ENCODE measurements around the gene GSPT2.

GSPT2 gene

GRCh38 chrX:51795136-51795535 is 51.9 kb downstream of the GSPT2 start:
- no peaks in the 10 kb centered on the region for H3K4me1 Mint-ChIP-seq (ENCODE audit: low read depth)
- no peak overlapping the region for H3K4me3 Mint-ChIP-seq
- no peaks in the 10 kb centered on the region for H3K36me3 Mint-ChIP-seq (ENCODE audit: low read depth)
- H3K27me3 Mint-ChIP-seq (ENCODE audit: low read depth) = no peaks in the 10 kb centered on the region
- H3K9me3 Mint-ChIP-seq = no peaks in the 10 kb centered on the region
- H3K27ac Mint-ChIP-seq = no peak overlapping the region
